Smooth muscle cell (in vitro differentiated cells): ENCODE results near the gene ADCYAP1R1. TPM values are rescaled to one million over a fixed set of nuclear protein-coding genes. Genes with fewer than 3 reads are reported as not detected.

Experiments used
- DNase-seq: peaks from one replicate; lab custom pipeline; 2025; ENCODE audit not compliant: unreplicated experiment; lab: John Stamatoyannopoulos, UW
- H2AFZ ChIP-seq: fragments of 200-600 bp; sonication (generic); 2 replicates; pipeline ENCODE4 v1.6.0; 2016; ENCODE audit warnings: antibody characterized with exemption, low read depth, mild to moderate bottlenecking
- H3F3A ChIP-seq: fragments of 200-600 bp; sonication (generic); 2 replicates; pipeline ENCODE4 v1.6.0; 2017; ENCODE audit warnings: antibody characterized with exemption, low read depth
- H3K27ac ChIP-seq: fragments of 200-600 bp; sonication (generic); 2 replicates; pipeline ENCODE4 v1.5.1; 2016; ENCODE audit warnings: low read depth, mild to moderate bottlenecking
- H3K27me3 ChIP-seq: fragments of 200-600 bp; sonication (generic); 2 replicates; pipeline ENCODE4 v1.6.1; 2016; ENCODE audit warnings: low read depth, mild to moderate bottlenecking
- H3K36me3 ChIP-seq: fragments of 200-600 bp; sonication (generic); 2 replicates; pipeline ENCODE4 v1.5.1; 2016; ENCODE audit warnings: low read depth
- H3K4me1 ChIP-seq: fragments of 200-600 bp; sonication (generic); 2 replicates; pipeline ENCODE4 v1.5.1; 2016; ENCODE audit warnings: low read depth
- H3K4me2 ChIP-seq: fragments of 200-600 bp; sonication (generic); 2 replicates; pipeline ENCODE4 v1.6.0; 2016; ENCODE audit warnings: mild to moderate bottlenecking
- H3K4me3 ChIP-seq: fragments of 200-600 bp; sonication (generic); 2 replicates; pipeline ENCODE4 v1.5.1; 2016; ENCODE audit warnings: mild to moderate bottlenecking
- H3K79me2 ChIP-seq: fragments of 200-600 bp; sonication (generic); 2 replicates; pipeline ENCODE4 v1.6.0; 2016; ENCODE audit warnings: low read depth, mild to moderate bottlenecking
- H3K9ac ChIP-seq: fragments of 200-600 bp; sonication (generic); 2 replicates; pipeline ENCODE4 v1.6.0; 2016; ENCODE audit warnings: low read depth
- H3K9me3 ChIP-seq: fragments of 200-600 bp; sonication (generic); replicated peaks from 2 replicates; pipeline ENCODE4 v1.5.1; 2016; ENCODE audit warnings: low read depth
- H4K20me1 ChIP-seq: fragments of 200-600 bp; sonication (generic); 2 replicates; pipeline ENCODE4 v1.6.0; 2016; ENCODE audit warnings: low read depth
- CTCF ChIP-seq: fragments of 200-600 bp; sonication (generic); IDR thresholded peaks from 2 replicates; pipeline ENCODE4 v1.5.1; 2017; ENCODE audit warnings: borderline replicate concordance, mild to moderate bottlenecking, antibody characterized with exemption; ENCODE audit not compliant: insufficient read depth, poor library complexity, severe bottlenecking
- WGBS: methylation state at CpG from one replicate; pipeline ENCODE4 v1.1.7; 2016; ENCODE audit warnings: low lambda C conversion rate; 5-methylcytosine and 5-hydroxymethylcytosine counted together
- polyA plus RNA-seq: library from polyadenylated mRNA; unstranded; fragments of >200 nt; fragmentation: Nextera tagmentation; extraction: Ambion mirVana; gene quantifications from 2 replicates; pipeline ENCODE4 v1.2.1, GENCODE V29; 2016
- total RNA-seq: library from RNA; depleted of rRNA; stranded (reverse); fragments of >200 nt; gene quantifications from 2 replicates; pipeline ENCODE4 v1.2.3, GENCODE V29; 2014

ADCYAP1R1 gene
- total and polyA plus RNA-seq, 2 experiments from 2014 or later = not detected

DNA sequence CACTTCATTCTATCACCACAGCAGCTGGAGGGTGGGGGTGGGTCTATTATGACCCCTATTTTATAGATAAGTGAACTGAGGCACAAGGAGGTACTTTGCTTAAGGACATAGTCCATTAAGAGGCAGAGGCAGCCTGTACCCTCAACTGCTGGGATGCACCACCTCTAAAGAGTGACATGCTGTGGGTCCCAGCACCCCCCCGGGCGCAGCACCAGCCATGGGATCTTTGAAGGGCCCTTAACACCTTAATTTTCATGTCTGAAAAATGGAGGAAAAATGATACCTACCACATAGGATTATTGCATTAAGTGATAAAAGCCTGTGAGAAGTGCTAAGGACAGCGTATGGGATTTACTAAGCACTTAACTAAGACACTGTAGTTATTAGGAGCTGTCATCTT is 15.4 kb downstream of the ADCYAP1R1 start:
- Histone ChIP-seq H3K4me1 (no peaks in the 10 kb centered on the region), H4K20me1 (no peaks in the 10 kb centered on the region), H3K9ac (no peak overlapping the region), H3K27ac (no peak overlapping the region), H2AFZ (no peak overlapping the region), H3K79me2 (no peaks in the 10 kb centered on the region), H3K4me2 (no peak overlapping the region), H3K4me3 (no peak overlapping the region), H3K9me3 (no peaks in the 10 kb centered on the region), H3F3A (no peaks in the 10 kb centered on the region), H3K27me3 (peaks cover 8% of the 10 kb centered on the region), H3K36me3 (no peaks in the 10 kb centered on the region)
- no peak for TF ChIP-seq CTCF
- WGBS = 95% methylated on average over 3 of the region's 3 CpGs
- DNase-seq = no peak

GRCh38 chr7:31068006-31068675 is 16.0 kb downstream of the ADCYAP1R1 start:
- Histone ChIP-seq H3K4me1 (no peaks in the 10 kb centered on the region), H3K9me3 (no peaks in the 10 kb centered on the region), H3K79me2 (no peaks in the 10 kb centered on the region), H3F3A (no peaks in the 10 kb centered on the region), H3K27ac (no peak overlapping the region), H3K4me3 (no peak overlapping the region), H3K9ac (no peak overlapping the region), H2AFZ (no peak overlapping the region), H4K20me1 (no peaks in the 10 kb centered on the region), H3K36me3 (no peaks in the 10 kb centered on the region), H3K27me3 (peaks cover 8% of the 10 kb centered on the region), H3K4me2 (no peak overlapping the region)
- TF ChIP-seq CTCF = no peak
- DNase-seq = no peak
- WGBS = 95% methylated on average over 16 of the region's 16 CpGs

DNA sequence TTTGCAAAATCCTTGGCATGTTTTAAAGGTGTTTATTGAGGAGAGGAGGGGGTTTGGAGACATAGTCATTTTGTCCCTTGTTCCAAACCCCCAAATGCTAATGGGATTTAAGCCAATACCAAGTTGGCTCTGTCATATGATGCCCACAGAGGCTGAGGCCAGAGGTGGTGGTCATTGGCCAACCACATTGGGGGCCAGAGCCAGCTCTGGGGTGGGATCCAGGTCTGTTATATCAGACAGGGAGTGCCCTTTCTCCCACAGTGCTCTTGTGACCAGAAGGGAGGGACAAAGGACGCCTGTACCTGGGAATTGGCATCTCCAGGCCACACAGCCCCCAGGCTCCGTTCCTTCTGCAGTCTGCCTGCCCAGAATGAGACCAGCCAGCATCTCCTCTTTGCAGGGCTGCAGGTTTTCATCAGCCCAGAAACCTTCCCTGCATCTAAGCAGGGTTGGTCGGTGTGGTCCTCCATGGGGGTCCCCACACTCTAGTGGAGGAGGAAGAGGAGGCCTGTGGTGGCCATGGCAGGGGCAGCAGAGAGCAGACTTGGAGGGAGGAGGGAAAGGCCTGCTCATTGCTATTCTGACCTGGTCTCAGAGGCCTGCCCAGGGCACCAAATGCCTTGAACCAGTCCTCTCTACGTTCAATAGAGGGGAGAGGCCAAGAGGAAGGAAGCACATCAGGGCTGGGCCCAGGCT is 17.9 kb downstream of the ADCYAP1R1 start:
- Histone ChIP-seq H3K36me3 (no peaks in the 10 kb centered on the region), H3K4me1 (no peaks in the 10 kb centered on the region), H2AFZ (no peak overlapping the region), H3K9me3 (no peaks in the 10 kb centered on the region), H3K27me3 (no peaks in the 10 kb centered on the region), H3F3A (no peaks in the 10 kb centered on the region), H3K79me2 (no peaks in the 10 kb centered on the region), H3K4me3 (no peak overlapping the region), H4K20me1 (no peaks in the 10 kb centered on the region), H3K9ac (no peak overlapping the region), H3K27ac (no peak overlapping the region), H3K4me2 (no peak overlapping the region)
- TF ChIP-seq CTCF = no peak
- 85% methylated on average over 4 of the region's 4 CpGs for WGBS
- DNase-seq = no peak
